Esophagus squamous epithelium (tissue), 4 donors: ENCODE results near the gene HOXC9.

ENCODE experiments used
- POLR2A ChIP-seq, 4 donors: fragments of 450-650 bp; IDR thresholded peaks; one replicate each; pipeline ENCODE4 v1.6.1; 2017; ENCODE audit warnings: antibody characterized with exemption in 4 of 4, mild to moderate bottlenecking in 4 of 4, moderate library complexity in 3 of 4
- TF ChIP-seq, protein P1 (sequence below), 6 experiments: fragments of 450-650 bp in 4 of 6; fragments of 200-600 bp in 2 of 6; sonication (generic) in 2 of 6; IDR thresholded peaks; one replicate each; pipeline ENCODE4 v1.5.1; 2016 to 2019; ENCODE audit warnings: antibody characterized with exemption in 6 of 6, mild to moderate bottlenecking in 4 of 6, moderate library complexity in 4 of 6

DNA sequence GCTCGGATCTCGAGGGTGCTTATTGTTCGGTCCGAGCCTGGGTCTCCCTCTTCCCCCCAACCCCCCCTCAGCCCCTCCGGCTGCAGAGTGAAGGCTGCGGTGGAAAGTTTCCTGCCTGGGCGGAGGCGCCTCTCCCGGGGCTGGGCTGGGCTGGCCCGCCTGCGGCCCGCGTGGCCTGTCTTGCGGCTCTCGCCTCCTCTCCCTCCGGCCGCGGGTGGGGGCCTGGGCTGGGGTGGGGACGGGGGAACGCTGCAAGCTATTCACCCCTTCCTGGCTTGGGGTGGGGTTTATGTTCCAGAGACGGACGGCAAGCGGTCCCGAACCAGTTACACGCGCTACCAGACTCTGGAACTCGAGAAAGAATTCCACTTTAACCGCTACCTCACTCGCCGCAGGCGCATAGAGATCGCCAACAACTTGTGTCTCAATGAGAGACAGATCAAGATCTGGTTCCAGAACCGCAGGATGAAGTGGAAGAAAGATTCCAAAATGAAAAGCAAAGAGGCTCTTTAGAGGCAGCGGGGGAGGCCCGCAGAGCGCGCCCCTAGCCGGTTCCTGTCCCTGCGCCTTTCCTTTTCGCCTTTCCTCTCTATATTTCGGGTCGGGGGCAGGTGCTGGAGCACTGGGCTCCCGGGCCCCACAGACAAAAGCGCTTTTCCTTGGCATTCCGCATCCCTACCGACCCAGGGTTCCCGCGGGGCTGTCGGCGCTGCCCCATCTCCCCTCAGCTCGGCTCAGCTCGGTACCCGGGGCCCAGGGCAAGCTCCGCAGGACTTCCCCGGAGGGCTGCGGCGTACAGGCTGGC lies 34.2 kb downstream of the HOXC9 start:
- TF ChIP-seq POLR2A (IDR thresholded peaks at IDR 0.05): no peak
- TF ChIP-seq, protein P1, sequence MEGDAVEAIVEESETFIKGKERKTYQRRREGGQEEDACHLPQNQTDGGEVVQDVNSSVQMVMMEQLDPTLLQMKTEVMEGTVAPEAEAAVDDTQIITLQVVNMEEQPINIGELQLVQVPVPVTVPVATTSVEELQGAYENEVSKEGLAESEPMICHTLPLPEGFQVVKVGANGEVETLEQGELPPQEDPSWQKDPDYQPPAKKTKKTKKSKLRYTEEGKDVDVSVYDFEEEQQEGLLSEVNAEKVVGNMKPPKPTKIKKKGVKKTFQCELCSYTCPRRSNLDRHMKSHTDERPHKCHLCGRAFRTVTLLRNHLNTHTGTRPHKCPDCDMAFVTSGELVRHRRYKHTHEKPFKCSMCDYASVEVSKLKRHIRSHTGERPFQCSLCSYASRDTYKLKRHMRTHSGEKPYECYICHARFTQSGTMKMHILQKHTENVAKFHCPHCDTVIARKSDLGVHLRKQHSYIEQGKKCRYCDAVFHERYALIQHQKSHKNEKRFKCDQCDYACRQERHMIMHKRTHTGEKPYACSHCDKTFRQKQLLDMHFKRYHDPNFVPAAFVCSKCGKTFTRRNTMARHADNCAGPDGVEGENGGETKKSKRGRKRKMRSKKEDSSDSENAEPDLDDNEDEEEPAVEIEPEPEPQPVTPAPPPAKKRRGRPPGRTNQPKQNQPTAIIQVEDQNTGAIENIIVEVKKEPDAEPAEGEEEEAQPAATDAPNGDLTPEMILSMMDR (IDR thresholded peaks at IDR 0.05): no peak
